ENCODE data around the gene ANKRD55.
"Not testable (repeated sequence)": the region's sequence is repeated elsewhere in the genome, so short reads cannot be mapped to it uniquely, and the experiment has no call there.

ANKRD55 gene

GRCh38 chr5:56228631-56229030, 4.5 kb downstream of the ANKRD55 start:
- Histone ChIP-seq H3K36me3 (ENCODE audit: control insufficient read depth, insufficient read depth, low read length) (no peaks in the 10 kb centered on the region), H3K27me3 (replicated peaks; ENCODE audit: control insufficient read depth, insufficient read depth, low read length) (no peaks in the 10 kb centered on the region; the same call in 1 of the 2 replicates), H3K4me3 (replicated peaks; ENCODE audit: low read depth, low read length) (no peak overlapping the region)
- no peak for TF ChIP-seq CTCF (IDR thresholded peaks at IDR 0.05; ENCODE audit: insufficient read depth, low read length, poor library complexity, severe bottlenecking)
- DNase-seq (ENCODE audit: extremely low read depth, insufficient read length): no peak

- DNase-seq (ENCODE audit: extremely low read depth, insufficient read length): no peak
- TF ChIP-seq CTCF (IDR thresholded peaks at IDR 0.05; ENCODE audit: insufficient read depth, low read length, poor library complexity, severe bottlenecking): no peak
- H3K36me3 ChIP-seq (ENCODE audit: control insufficient read depth, insufficient read depth, low read length): no peaks in the 10 kb centered on the region
- no peak overlapping the region for H3K4me3 ChIP-seq (replicated peaks; ENCODE audit: low read depth, low read length)
- no peaks in the 10 kb centered on the region; the same call in 1 of the 2 replicates for H3K27me3 ChIP-seq (replicated peaks; ENCODE audit: control insufficient read depth, insufficient read depth, low read length)
These were observed 5.4 kb downstream of the ANKRD55 start for GRCh38 chr5:56227691-56228090.

- not testable (repeated sequence) for H3K27me3 ChIP-seq (replicated peaks; ENCODE audit: control insufficient read depth, insufficient read depth, low read length); H3K4me3 ChIP-seq (replicated peaks; ENCODE audit: low read depth, low read length); DNase-seq (ENCODE audit: extremely low read depth, insufficient read length); H3K36me3 ChIP-seq (ENCODE audit: control insufficient read depth, insufficient read depth, low read length)
These were observed 9.8 kb downstream of the ANKRD55 start for GRCh38 chr5:56223298-56223697.

- not testable (repeated sequence) for DNase-seq (ENCODE audit: extremely low read depth, insufficient read length); H3K4me3 ChIP-seq (replicated peaks; ENCODE audit: low read depth, low read length); H3K36me3 ChIP-seq (ENCODE audit: control insufficient read depth, insufficient read depth, low read length)
These were observed 11.5 kb downstream of the ANKRD55 start for GRCh38 chr5:56221601-56222000.

GRCh38 chr5:56215019-56215830, 17.9 kb downstream of the ANKRD55 start:
- no peaks in the 10 kb centered on the region for H3K36me3 ChIP-seq (ENCODE audit: control insufficient read depth, insufficient read depth, low read length)
- no peak for DNase-seq (ENCODE audit: extremely low read depth, insufficient read length)
- H3K27me3 ChIP-seq (replicated peaks; ENCODE audit: control insufficient read depth, insufficient read depth, low read length): no peaks in the 10 kb centered on the region
- no peak for TF ChIP-seq CTCF (IDR thresholded peaks at IDR 0.05; ENCODE audit: insufficient read depth, low read length, poor library complexity, severe bottlenecking)
- H3K4me3 ChIP-seq (replicated peaks; ENCODE audit: low read depth, low read length): no peak overlapping the region

More at GRCh38 chr5:56221601-56222000, 11.5 kb downstream of the ANKRD55 start:
- not testable (repeated sequence) for H3K27me3 ChIP-seq (replicated peaks; ENCODE audit: control insufficient read depth, insufficient read depth, low read length)

GRCh38 chr5:56213886-56214535, 19.1 kb downstream of the ANKRD55 start:
- DNase-seq (ENCODE audit: extremely low read depth, insufficient read length); H3K36me3 ChIP-seq (ENCODE audit: control insufficient read depth, insufficient read depth, low read length); H3K4me3 ChIP-seq (replicated peaks; ENCODE audit: low read depth, low read length); H3K27me3 ChIP-seq (replicated peaks; ENCODE audit: control insufficient read depth, insufficient read depth, low read length): not testable (repeated sequence)

- H3K27me3 ChIP-seq (replicated peaks; ENCODE audit: control insufficient read depth, insufficient read depth, low read length): no peaks in the 10 kb centered on the region
- no peak overlapping the region for H3K4me3 ChIP-seq (replicated peaks; ENCODE audit: low read depth, low read length)
- no peaks in the 10 kb centered on the region for H3K36me3 ChIP-seq (ENCODE audit: control insufficient read depth, insufficient read depth, low read length)
- no peak for DNase-seq (ENCODE audit: extremely low read depth, insufficient read length)
- no peak for TF ChIP-seq CTCF (IDR thresholded peaks at IDR 0.05; ENCODE audit: insufficient read depth, low read length, poor library complexity, severe bottlenecking)
These were observed 20.8 kb downstream of the ANKRD55 start for GRCh38 chr5:56212130-56212879.
